Peyer's patch (tissue), 4 donors: ENCODE data around the gene BICD1.

ENCODE experiments used
- CTCF ChIP-seq, 6 experiments: fragments of 450-650 bp in 4 of 6; fragments of 200-600 bp in 2 of 6; sonication (generic) in 1 of 6; IDR thresholded peaks; one replicate each; pipeline ENCODE4 v1.5.1; 2017 to 2019; ENCODE audit warnings: antibody characterized with exemption in 6 of 6, mild to moderate bottlenecking in 3 of 6, moderate library complexity in 1 of 6
- POLR2A ChIP-seq, 2 donors: fragments of 450-650 bp; IDR thresholded peaks; one replicate each; pipeline ENCODE4 v1.5.1; 2017; ENCODE audit warnings: antibody characterized with exemption in 2 of 2, mild to moderate bottlenecking in 2 of 2, moderate library complexity in 2 of 2

GRCh38 chr12:32149489-32149888 is 42.8 kb downstream of the BICD1 start:
- TF ChIP-seq CTCF (IDR thresholded peaks at IDR 0.05) (no peak), POLR2A (IDR thresholded peaks at IDR 0.05) (no peak)
